Right atrium auricular region (tissue), 2 donors: ENCODE measurements around the gene MRPS2. TPM values are rescaled to one million over a fixed set of nuclear protein-coding genes. Genes with fewer than 3 reads are reported as not detected.

Source experiments
- DNase-seq: peaks from one replicate; pipeline ENCODE4 v3.0.0-alpha.2; 2019; ENCODE audit warnings: low spot score
- H3K27ac ChIP-seq, 2 donors: fragments of 200-600 bp; sonication (generic); 1 replicate in 1 of 2; 2 replicates in 1 of 2; pipeline ENCODE4 v1.5.1; 2016 to 2019
- H3K27me3 ChIP-seq, 2 donors: fragments of 200-600 bp; sonication (generic); one replicate each; pipeline versions ENCODE4 v1.5.1 to v1.6.0; 2017 to 2019
- H3K36me3 ChIP-seq: fragments of 200-600 bp; sonication (generic); one replicate; pipeline ENCODE4 v1.5.1; 2016
- H3K4me1 ChIP-seq, 2 donors: fragments of 200-600 bp; sonication (generic); one replicate each; pipeline versions ENCODE4 v1.5.1 to v1.6.0; 2017 to 2019
- H3K4me3 ChIP-seq, 2 donors: fragments of 200-600 bp; sonication (generic); 1 replicate in 1 of 2; 2 replicates in 1 of 2; pipeline ENCODE4 v1.5.1; 2017 to 2019; ENCODE audit warnings: mild to moderate bottlenecking in 1 of 2, moderate library complexity in 1 of 2
- H3K9me3 ChIP-seq, 2 donors: fragments of 200-600 bp; sonication (generic); one replicate each; pipeline ENCODE4 v1.5.1; 2019
- total RNA-seq, 2 donors: library from RNA; depleted of rRNA; stranded (reverse); fragments of >200 nt; gene quantifications; one replicate each; pipeline ENCODE4 v1.1.0, GENCODE V29; 2016
- TF ChIP-seq, protein P1 (sequence below), 2 donors: fragments of 200-600 bp; sonication (generic); IDR thresholded peaks; one replicate each; pipeline ENCODE4 v1.5.1; 2019; ENCODE audit warnings: antibody characterized with exemption in 2 of 2

Gene MRPS2
- total RNA-seq, 2 donors from 2014 or later, result 40.9 to 72.5 TPM

DNA sequence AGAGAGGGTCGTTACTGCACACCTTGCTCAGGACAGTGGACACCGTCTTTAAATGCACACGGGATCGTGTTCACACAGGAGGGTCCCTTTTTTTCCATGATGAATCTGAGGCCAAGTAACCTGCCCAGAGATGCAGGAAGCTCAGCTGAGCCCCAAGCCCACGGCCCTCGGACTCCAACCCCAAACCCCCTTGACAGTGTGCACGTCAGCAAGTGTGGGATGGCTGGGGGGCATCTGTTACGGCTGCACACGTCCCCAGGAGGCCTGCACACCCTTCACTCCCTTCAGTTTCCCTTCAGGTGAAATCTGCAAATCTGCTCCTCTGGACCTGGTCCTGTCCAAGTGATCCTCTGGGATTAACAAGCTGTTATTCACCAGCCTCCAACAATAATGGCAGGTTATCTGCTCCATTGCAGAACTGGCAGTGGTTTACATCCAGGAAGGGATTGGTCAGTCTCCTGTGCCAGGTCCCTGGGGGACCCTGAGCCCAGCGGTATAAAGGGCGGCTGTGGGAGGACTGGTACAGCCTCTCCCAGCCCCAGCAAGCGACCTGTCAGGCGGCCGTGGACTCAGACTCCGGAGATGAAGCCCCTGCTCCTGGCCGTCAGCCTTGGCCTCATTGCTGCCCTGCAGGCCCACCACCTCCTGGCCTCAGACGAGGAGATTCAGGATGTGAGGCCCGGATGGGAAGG lies 20.6 kb downstream of the MRPS2 start, which contains the start of gene LCN1:
LCN1 (plus strand) TSS at position 525 of the 692 bp plus-strand sequence; CDS start at position 583, 58 bp downstream.
- no peaks in the 10 kb centered on the region for H3K27me3 ChIP-seq
- no peak for DNase-seq
- TF ChIP-seq, protein P1, sequence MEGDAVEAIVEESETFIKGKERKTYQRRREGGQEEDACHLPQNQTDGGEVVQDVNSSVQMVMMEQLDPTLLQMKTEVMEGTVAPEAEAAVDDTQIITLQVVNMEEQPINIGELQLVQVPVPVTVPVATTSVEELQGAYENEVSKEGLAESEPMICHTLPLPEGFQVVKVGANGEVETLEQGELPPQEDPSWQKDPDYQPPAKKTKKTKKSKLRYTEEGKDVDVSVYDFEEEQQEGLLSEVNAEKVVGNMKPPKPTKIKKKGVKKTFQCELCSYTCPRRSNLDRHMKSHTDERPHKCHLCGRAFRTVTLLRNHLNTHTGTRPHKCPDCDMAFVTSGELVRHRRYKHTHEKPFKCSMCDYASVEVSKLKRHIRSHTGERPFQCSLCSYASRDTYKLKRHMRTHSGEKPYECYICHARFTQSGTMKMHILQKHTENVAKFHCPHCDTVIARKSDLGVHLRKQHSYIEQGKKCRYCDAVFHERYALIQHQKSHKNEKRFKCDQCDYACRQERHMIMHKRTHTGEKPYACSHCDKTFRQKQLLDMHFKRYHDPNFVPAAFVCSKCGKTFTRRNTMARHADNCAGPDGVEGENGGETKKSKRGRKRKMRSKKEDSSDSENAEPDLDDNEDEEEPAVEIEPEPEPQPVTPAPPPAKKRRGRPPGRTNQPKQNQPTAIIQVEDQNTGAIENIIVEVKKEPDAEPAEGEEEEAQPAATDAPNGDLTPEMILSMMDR (IDR thresholded peaks at IDR 0.05), result no peak
- no peak within 1 kb of the TSS for H3K27ac ChIP-seq
- H3K9me3 ChIP-seq, result no peaks in the 10 kb centered on the region
- no peaks in the 10 kb centered on the region for H3K36me3 ChIP-seq
- H3K4me1 ChIP-seq, result no peaks in the 10 kb centered on the region
- no peak within 1 kb of the TSS for H3K4me3 ChIP-seq

DNA sequence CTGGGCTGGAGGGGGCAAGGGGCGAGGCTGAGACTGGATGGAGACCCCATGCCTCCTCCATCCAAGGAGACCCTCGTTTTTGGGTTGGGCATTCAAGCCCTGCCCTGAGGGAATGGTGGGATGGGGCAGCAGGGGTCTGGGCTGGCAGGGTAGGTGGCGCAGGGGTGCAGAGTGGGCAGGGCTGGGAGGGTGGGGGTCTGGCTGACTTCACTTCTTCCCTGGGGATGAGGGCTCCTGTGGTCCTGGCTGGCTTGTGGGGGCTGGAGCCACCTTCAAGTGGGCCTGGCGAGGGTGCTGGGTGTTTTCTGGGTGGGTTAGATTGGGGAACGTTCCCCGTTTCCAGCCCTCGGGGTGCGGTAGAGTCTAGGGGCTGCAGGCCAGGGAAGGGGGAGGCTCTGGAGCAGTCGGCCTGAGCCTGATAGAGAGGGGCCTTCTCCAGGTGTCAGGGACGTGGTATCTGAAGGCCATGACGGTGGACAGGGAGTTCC lies 21.2 kb downstream of the MRPS2 start:
- DNase-seq, result no peak
- no peaks in the 10 kb centered on the region for H3K9me3 ChIP-seq
- TF ChIP-seq, protein P1 (IDR thresholded peaks at IDR 0.05), result no peak
- H3K36me3 ChIP-seq, result no peaks in the 10 kb centered on the region
- no peak overlapping the region for H3K27ac ChIP-seq
- no peaks in the 10 kb centered on the region for H3K4me1 ChIP-seq
- H3K27me3 ChIP-seq, result no peaks in the 10 kb centered on the region
- no peak overlapping the region for H3K4me3 ChIP-seq

DNA sequence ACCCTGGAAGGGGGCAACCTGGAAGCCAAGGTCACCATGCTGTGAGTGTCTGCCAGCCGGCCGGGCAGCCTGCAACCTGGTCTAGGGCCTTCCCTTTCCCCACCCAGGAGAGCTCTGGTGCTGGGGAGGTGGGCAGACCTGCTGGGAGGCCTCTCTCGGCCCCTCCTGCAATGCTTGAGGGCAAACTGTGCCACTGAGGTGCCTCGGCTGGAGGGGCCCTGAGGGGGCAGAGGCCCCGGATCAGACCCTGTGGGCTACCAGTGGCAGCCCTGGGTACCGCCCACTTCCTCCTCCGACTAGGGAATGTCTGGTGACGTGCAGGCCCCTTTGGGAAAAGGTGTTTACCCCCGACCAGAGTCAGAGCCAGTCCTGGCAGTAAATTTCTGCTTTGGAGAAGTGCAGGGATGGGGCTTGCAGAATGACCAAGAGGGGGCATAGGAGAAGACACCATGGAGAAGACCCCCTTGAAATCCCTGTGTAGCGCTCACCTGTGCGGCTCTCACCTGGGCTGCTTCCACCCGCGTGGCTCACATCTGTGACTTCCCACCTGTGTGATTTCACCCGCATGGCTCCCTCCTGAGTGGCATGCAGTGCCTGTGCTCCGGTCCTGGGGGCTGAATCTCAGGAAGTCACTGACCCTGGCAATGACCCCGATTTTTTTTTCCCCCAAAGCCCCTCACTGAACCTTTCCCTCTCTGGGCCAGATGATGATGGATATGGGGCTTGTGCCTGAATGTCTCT lies 21.8 kb downstream of the MRPS2 start:
- H3K4me1 ChIP-seq, result no peaks in the 10 kb centered on the region
- no peak for DNase-seq
- H3K27me3 ChIP-seq, result no peaks in the 10 kb centered on the region
- no peaks in the 10 kb centered on the region for H3K36me3 ChIP-seq
- no peak overlapping the region for H3K27ac ChIP-seq
- TF ChIP-seq, protein P1 (IDR thresholded peaks at IDR 0.05), result no peak
- H3K4me3 ChIP-seq, result no peak overlapping the region
- no peaks in the 10 kb centered on the region for H3K9me3 ChIP-seq

DNA sequence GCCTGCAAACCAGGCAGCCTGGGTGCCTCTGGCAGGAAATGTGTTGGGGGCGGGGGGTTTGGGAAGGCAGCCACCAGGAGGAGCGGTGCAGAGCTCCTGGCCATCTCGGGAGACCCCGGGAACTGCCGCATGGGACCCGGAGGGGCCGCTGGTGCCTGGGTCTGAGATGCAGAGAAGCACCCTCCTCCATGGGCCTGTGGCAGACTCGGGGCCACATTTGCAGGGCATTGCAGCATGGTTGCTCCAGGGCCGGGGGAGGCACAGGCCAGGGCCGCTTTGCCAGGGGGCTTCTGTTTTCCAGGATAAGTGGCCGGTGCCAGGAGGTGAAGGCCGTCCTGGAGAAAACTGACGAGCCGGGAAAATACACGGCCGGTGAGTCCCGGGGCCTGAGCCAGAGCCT lies 22.4 kb downstream of the MRPS2 start:
- H3K9me3 ChIP-seq, result no peaks in the 10 kb centered on the region
- DNase-seq, result no peak
- TF ChIP-seq, protein P1 (IDR thresholded peaks at IDR 0.05), result no peak
- no peaks in the 10 kb centered on the region for H3K27me3 ChIP-seq
- H3K27ac ChIP-seq, result no peak overlapping the region
- no peaks in the 10 kb centered on the region for H3K36me3 ChIP-seq
- no peak overlapping the region for H3K4me3 ChIP-seq
- no peaks in the 10 kb centered on the region for H3K4me1 ChIP-seq

DNA sequence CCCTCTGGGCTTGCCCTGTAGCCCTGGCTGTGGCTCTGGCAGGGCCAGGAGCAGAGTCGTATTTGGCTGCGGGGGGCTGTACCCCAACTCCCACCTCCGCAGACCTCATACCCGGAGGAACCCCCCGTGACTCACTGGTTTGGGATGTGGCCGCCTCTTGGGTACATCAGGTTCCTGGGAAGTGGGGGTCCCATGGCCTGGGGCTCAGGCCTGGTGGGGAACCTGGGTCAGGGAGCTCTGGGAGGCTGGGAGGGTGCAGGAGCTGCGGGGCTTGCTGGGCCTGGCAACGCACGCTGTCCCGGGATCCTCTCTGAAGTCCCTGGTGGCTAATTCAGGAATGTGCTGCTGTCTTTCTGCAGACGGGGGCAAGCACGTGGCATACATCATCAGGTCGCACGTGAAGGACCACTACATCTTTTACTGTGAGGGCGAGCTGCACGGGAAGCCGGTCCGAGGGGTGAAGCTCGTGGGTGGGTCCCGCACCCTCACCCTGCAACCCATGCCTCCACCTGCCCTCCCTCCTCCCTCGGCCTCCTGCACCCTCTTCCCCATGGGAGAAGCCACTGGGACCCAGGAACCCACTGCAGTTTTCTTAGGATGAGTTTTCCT lies 23.1 kb downstream of the MRPS2 start:
- no peak for DNase-seq
- Histone ChIP-seq H3K9me3 (no peaks in the 10 kb centered on the region), H3K4me3 (no peak overlapping the region), H3K27me3 (no peaks in the 10 kb centered on the region), H3K27ac (no peak overlapping the region), H3K4me1 (no peaks in the 10 kb centered on the region), H3K36me3 (no peaks in the 10 kb centered on the region)
- TF ChIP-seq, protein P1 (IDR thresholded peaks at IDR 0.05), result no peak
